Stomach (tissue), 19 donors: ENCODE measurements around the gene RPL13A. TPM values are rescaled to one million over a fixed set of nuclear protein-coding genes. Genes with fewer than 3 reads are reported as not detected.
A peak's percentile ranks its signal among the peaks of the same experiment; 100 is the strongest.

Source experiments
- DNase-seq, 2 donors: peaks; one replicate each; pipeline versions ENCODE4 v3.0.0 to v3.0.0-alpha.2; 2013 to 2019
- H3K27ac ChIP-seq, 5 donors: fragments of 200-600 bp in 4 of 5; sonication (generic) in 4 of 5; one replicate each; pipeline ENCODE4 v1.5.1; 2013 to 2019; ENCODE audit warnings: mild to moderate bottlenecking in 1 of 5, moderate library complexity in 1 of 5
- H3K27me3 ChIP-seq, 3 donors: fragments of 200-600 bp; sonication (generic); one replicate each; pipeline ENCODE4 v1.5.1; 2017 to 2019; ENCODE audit warnings: mixed run types in 1 of 3
- H3K36me3 ChIP-seq, 4 donors: fragments of 200-600 bp; sonication (generic); 1 replicate in 3 of 4; 2 replicates in 1 of 4; pipeline ENCODE4 v1.5.1; 2016 to 2019
- H3K4me1 ChIP-seq, 4 donors: fragments of 200-600 bp; sonication (generic); one replicate each; pipeline ENCODE4 v1.5.1; 2016 to 2019
- H3K4me3 ChIP-seq, 4 donors: fragments of 200-600 bp; sonication (generic) in 3 of 4; one replicate each; pipeline ENCODE4 v1.5.1; 2016 to 2019; ENCODE audit warnings: mild to moderate bottlenecking in 1 of 4
- H3K9me3 ChIP-seq, 4 donors: fragments of 200-600 bp; sonication (generic); one replicate each; pipeline ENCODE4 v1.5.1; 2016 to 2019
- EP300 ChIP-seq: sonication (generic); formaldehyde crosslinking; IDR thresholded peaks from one replicate; pipeline ENCODE4 v1.6.1; 2017; ENCODE audit warnings: antibody characterized with exemption
- POLR2A ChIP-seq, 4 donors: fragments of 450-650 bp; IDR thresholded peaks; one replicate each; pipeline ENCODE4 v1.6.1; 2016; ENCODE audit warnings: antibody characterized with exemption in 4 of 4, control low read depth in 2 of 4, mild to moderate bottlenecking in 1 of 4, moderate library complexity in 1 of 4
- POLR2AphosphoS5 ChIP-seq, 3 donors: sonication (generic); formaldehyde crosslinking; IDR thresholded peaks; one replicate each; pipeline ENCODE4 v1.6.1; 2016; ENCODE audit warnings: antibody characterized with exemption in 3 of 3
- WGBS, 5 donors: extraction: QIAGEN DNeasy Blood & Tissue Kit in 3 of 5; methylation state at CpG; one replicate each; pipeline versions ENCODE4 v1.1.5 to v1.1.7; 2013 to 2018; 5-methylcytosine and 5-hydroxymethylcytosine counted together
- intact Hi-C: fragments of 100-400 bp; cut with DNase I; formaldehyde crosslinking; loops from one replicate; pipeline ENCODE4 v1.15.1; 2023; ENCODE audit warnings: low total_unique reads
- long read RNA-seq, 10 donors: transcript quantifications; one replicate each; lab custom pipeline, GENCODE V29; 2026
- polyA plus RNA-seq, 3 donors: library from polyadenylated mRNA; stranded (reverse); fragments of 200-250 nt; gene quantifications; one replicate each; pipeline ENCODE4 v1.2.3, GENCODE V29; 2013
- total RNA-seq, 5 donors: library from RNA; depleted of rRNA; stranded (reverse); fragments of >200 nt; gene quantifications; one replicate each; pipeline versions ENCODE4 v1.1.0 to v1.2.3, GENCODE V29; 2014 to 2016
- TF ChIP-seq, protein P1 (sequence below), 7 experiments: fragments of 450-650 bp in 4 of 7; fragments of 200-600 bp in 3 of 7; sonication (generic) in 3 of 7; IDR thresholded peaks; one replicate each; pipeline ENCODE4 v1.5.1; 2016 to 2019; ENCODE audit warnings: antibody characterized with exemption in 7 of 7, control low read depth in 2 of 7, mild to moderate bottlenecking in 1 of 7
- donor health status: healthy with polysubstance abuse.
- donor health status: Bipolar disorder and iron deficiency.
- donor health status: healthy.

RPL13A gene
- total RNA-seq (1,000 to 10,000 TPM; 2,540 to 5,817 (median 2,738) TPM), polyA plus RNA-seq (1,000 to 10,000 TPM; 3,482 to 5,177 (median 4,220) TPM)
- long read RNA-seq, donor 1, transcript RPL13A-204 (5 exons, 728 nt), result minor isoform, 21 of 474 reads
- long read RNA-seq, donor 1, transcript RPL13A-201 (8 exons, 1,181 nt), result major isoform, 258 of 474 reads
- long read RNA-seq, donor 1, transcript RPL13A-214 (8 exons, 1,122 nt), result minor isoform, 9 of 474 reads
- long read RNA-seq, donor 1, partial matches to known transcripts, result 175 of 474 reads
- long read RNA-seq, donor 1, other reads (novel, unspliced or antisense), result 9 of 474 reads
- long read RNA-seq, donor 2, transcript RPL13A-204 (5 exons, 728 nt), result minor isoform, 24 of 767 reads
- long read RNA-seq, donor 2, transcript RPL13A-201 (8 exons, 1,181 nt), result major isoform, 428 of 767 reads
- long read RNA-seq, donor 2, transcript RPL13A-214 (8 exons, 1,122 nt), result minor isoform, 10 of 767 reads
- long read RNA-seq, donor 2, partial matches to known transcripts, result 289 of 767 reads
- long read RNA-seq, donor 2, other reads (novel, unspliced or antisense), result 14 of 767 reads
- long read RNA-seq, donor 3, transcript RPL13A-214 (8 exons, 1,122 nt), result minor isoform, 15 of 1,142 reads
- long read RNA-seq, donor 3, transcript RPL13A-201 (8 exons, 1,181 nt), result major isoform, 507 of 1,142 reads
- long read RNA-seq, donor 3, transcript RPL13A-204 (5 exons, 728 nt), result minor isoform, 11 of 1,142 reads
- long read RNA-seq, donor 3, partial matches to known transcripts, result 595 of 1,142 reads
- long read RNA-seq, donor 3, other reads (novel, unspliced or antisense), result 12 of 1,142 reads
- long read RNA-seq, donor 4, transcript RPL13A-201 (8 exons, 1,181 nt), result major isoform, 88 of 131 reads
- long read RNA-seq, donor 4, partial matches to known transcripts, result 38 of 131 reads
- long read RNA-seq, donor 4, other reads (novel, unspliced or antisense), result 0 of 131 reads
- long read RNA-seq, donor 5, transcript RPL13A-214 (8 exons, 1,122 nt), result minor isoform, 21 of 1,004 reads
- long read RNA-seq, donor 5, transcript RPL13A-204 (5 exons, 728 nt), result minor isoform, 23 of 1,004 reads
- long read RNA-seq, donor 5, transcript RPL13A-201 (8 exons, 1,181 nt), result major isoform, 641 of 1,004 reads
- long read RNA-seq, donor 5, partial matches to known transcripts, result 311 of 1,004 reads
- long read RNA-seq, donor 5, other reads (novel, unspliced or antisense), result 6 of 1,004 reads
- long read RNA-seq, donor 6, transcript RPL13A-204 (5 exons, 728 nt), result minor isoform, 81 of 2,054 reads
- long read RNA-seq, donor 6, transcript RPL13A-214 (8 exons, 1,122 nt), result minor isoform, 28 of 2,054 reads
- long read RNA-seq, donor 6, transcript RPL13A-201 (8 exons, 1,181 nt), result major isoform, 1,246 of 2,054 reads
- long read RNA-seq, donor 6, partial matches to known transcripts, result 660 of 2,054 reads
- long read RNA-seq, donor 6, other reads (novel, unspliced or antisense), result 34 of 2,054 reads
- long read RNA-seq, donor 7, transcript RPL13A-204 (5 exons, 728 nt), result minor isoform, 29 of 1,443 reads
- long read RNA-seq, donor 7, transcript RPL13A-214 (8 exons, 1,122 nt), result minor isoform, 22 of 1,443 reads
- long read RNA-seq, donor 7, transcript RPL13A-201 (8 exons, 1,181 nt), result major isoform, 804 of 1,443 reads
- long read RNA-seq, donor 7, partial matches to known transcripts, result 563 of 1,443 reads
- long read RNA-seq, donor 7, other reads (novel, unspliced or antisense), result 22 of 1,443 reads
- long read RNA-seq, donor 8, transcript RPL13A-204 (5 exons, 728 nt), result minor isoform, 16 of 1,153 reads
- long read RNA-seq, donor 8, transcript RPL13A-214 (8 exons, 1,122 nt), result minor isoform, 26 of 1,153 reads
- long read RNA-seq, donor 8, transcript RPL13A-201 (8 exons, 1,181 nt), result major isoform, 734 of 1,153 reads
- long read RNA-seq, donor 8, partial matches to known transcripts, result 359 of 1,153 reads
- long read RNA-seq, donor 8, other reads (novel, unspliced or antisense), result 15 of 1,153 reads
- long read RNA-seq, donor 9, transcript RPL13A-201 (8 exons, 1,181 nt), result major isoform, 553 of 986 reads
- long read RNA-seq, donor 9, transcript RPL13A-214 (8 exons, 1,122 nt), result minor isoform, 10 of 986 reads
- long read RNA-seq, donor 9, transcript RPL13A-204 (5 exons, 728 nt), result minor isoform, 23 of 986 reads
- long read RNA-seq, donor 9, partial matches to known transcripts, result 382 of 986 reads
- long read RNA-seq, donor 9, other reads (novel, unspliced or antisense), result 13 of 986 reads
- long read RNA-seq, donor 10, transcript RPL13A-204 (5 exons, 728 nt), result minor isoform, 12 of 547 reads
- long read RNA-seq, donor 10, transcript RPL13A-214 (8 exons, 1,122 nt), result minor isoform, 15 of 547 reads
- long read RNA-seq, donor 10, transcript RPL13A-201 (8 exons, 1,181 nt), result major isoform, 371 of 547 reads
- long read RNA-seq, donor 10, partial matches to known transcripts, result 139 of 547 reads
- long read RNA-seq, donor 10, other reads (novel, unspliced or antisense), result 8 of 547 reads

DNA sequence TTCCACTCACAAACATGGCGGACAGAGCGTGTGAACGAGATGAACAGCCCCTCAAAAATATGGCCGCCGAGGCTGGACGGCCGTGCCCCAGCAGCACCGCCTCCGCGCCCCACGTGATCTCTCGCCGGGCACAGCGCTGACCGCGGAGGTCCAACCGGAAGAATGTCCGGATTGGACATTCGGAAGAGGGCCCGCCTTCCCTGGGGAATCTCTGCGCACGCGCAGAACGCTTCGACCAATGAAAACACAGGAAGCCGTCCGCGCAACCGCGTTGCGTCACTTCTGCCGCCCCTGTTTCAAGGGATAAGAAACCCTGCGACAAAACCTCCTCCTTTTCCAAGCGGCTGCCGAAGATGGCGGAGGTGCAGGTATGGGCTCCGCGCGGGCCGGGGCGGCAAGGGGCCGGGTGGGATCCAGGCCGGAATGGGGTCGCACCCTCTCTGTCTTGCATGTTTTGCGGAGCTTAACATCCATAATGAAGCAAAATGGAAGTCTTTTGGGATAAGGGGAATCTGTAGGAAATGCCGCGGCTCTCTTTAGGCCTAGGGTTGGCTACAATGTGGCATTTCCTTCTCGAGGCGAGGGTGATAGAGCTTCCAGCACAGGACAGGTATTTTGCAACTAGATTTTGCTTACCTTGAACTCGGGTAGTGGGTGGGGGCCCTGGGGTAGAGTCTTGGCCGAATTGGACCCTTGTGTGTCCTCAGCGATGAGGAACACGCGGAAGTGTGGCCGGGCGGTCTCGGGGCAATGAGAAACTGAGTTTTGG lies at the start of gene RPL13A:
RPL13A (plus strand) TSS at position 332 of the 769 bp plus-strand sequence; CDS start at position 354, 22 bp downstream.
- WGBS, 5 donors, result 0 to 1% (median 0%) methylated on average over 44 to 57 of the region's 57 CpGs
- Histone ChIP-seq H3K4me3 (peak within 1 kb of the TSS; percentile 91 to 100 (median 93)), H3K4me1 (peaks cover 25 to 49% (median 39%) of the 10 kb centered on the region in 4 donors), H3K27ac (peak within 1 kb of the TSS; percentile 81 to 96 (median 93)), H3K36me3 (peaks cover 30 to 48% (median 44%) of the 10 kb centered on the region in 4 donors), H3K27me3 (no peaks in the 10 kb centered on the region), H3K9me3 (no peaks in the 10 kb centered on the region)
- intact Hi-C loops, result no loop called here
- DNase-seq, result peak; percentile 100
- TF ChIP-seq, protein P1, sequence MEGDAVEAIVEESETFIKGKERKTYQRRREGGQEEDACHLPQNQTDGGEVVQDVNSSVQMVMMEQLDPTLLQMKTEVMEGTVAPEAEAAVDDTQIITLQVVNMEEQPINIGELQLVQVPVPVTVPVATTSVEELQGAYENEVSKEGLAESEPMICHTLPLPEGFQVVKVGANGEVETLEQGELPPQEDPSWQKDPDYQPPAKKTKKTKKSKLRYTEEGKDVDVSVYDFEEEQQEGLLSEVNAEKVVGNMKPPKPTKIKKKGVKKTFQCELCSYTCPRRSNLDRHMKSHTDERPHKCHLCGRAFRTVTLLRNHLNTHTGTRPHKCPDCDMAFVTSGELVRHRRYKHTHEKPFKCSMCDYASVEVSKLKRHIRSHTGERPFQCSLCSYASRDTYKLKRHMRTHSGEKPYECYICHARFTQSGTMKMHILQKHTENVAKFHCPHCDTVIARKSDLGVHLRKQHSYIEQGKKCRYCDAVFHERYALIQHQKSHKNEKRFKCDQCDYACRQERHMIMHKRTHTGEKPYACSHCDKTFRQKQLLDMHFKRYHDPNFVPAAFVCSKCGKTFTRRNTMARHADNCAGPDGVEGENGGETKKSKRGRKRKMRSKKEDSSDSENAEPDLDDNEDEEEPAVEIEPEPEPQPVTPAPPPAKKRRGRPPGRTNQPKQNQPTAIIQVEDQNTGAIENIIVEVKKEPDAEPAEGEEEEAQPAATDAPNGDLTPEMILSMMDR (IDR thresholded peaks at IDR 0.05), result no peak
- TF ChIP-seq POLR2AphosphoS5 (IDR thresholded peaks at IDR 0.05) (peak; percentile 91 to 100 (median 99)), EP300 (no peak), POLR2A (IDR thresholded peaks at IDR 0.05) (peak in 2 of 4 donors; percentile 94 to 98)

DNA sequence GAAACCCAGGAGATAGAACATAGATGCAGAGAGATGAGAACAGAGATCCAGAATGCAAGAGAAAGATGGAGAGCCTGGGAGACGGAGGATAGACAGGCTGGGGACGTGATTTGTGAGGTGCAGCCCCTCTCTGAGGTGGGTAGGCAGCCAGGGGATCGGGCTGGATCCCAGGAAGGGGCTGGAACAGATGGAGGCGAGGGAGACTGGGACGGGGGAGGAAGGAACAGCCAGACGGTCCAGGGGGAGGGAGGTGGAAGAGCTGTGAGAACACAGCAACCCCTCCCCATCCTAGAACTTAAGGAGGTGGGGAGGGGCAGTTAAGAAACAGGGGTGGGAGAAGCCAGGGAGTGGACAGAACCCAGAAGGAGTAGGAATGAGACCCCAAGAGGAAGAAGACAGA lies 49.1 kb upstream of the RPL13A start:
- intact Hi-C loops, result no loop called here
- Histone ChIP-seq H3K27me3 (peaks cover 16 to 99% (median 89%) of the 10 kb centered on the region in 3 donors), H3K9me3 (no peaks in the 10 kb centered on the region), H3K4me1 (peaks cover 0 to 34% (median 20%) of the 10 kb centered on the region in 4 donors), H3K4me3 (no peak overlapping the region), H3K27ac (no peak overlapping the region), H3K36me3 (no peaks in the 10 kb centered on the region)
- DNase-seq, result no peak
- TF ChIP-seq POLR2A (IDR thresholded peaks at IDR 0.05) (no peak), POLR2AphosphoS5 (IDR thresholded peaks at IDR 0.05) (no peak), EP300 (no peak)
- TF ChIP-seq, protein P1 (IDR thresholded peaks at IDR 0.05), result no peak
- WGBS, 5 donors, result 13 to 20% (median 15%) methylated on average over 6 of the region's 6 CpGs
